Thyroid gland (tissue), 4 donors: ENCODE data around the gene CACNG4.

Source experiments
- CTCF ChIP-seq, 6 experiments: fragments of 200-600 bp in 3 of 6; fragments of 450-650 bp in 3 of 6; sonication (generic) in 3 of 6; IDR thresholded peaks; one replicate each; pipeline ENCODE4 v1.5.1; 2016 to 2019; ENCODE audit warnings: antibody characterized with exemption in 6 of 6, mild to moderate bottlenecking in 2 of 6, inconsistent platforms in 1 of 6, moderate library complexity in 1 of 6
- POLR2A ChIP-seq, 2 donors: fragments of 450-650 bp; IDR thresholded peaks; one replicate each; pipeline ENCODE4 v1.6.1; 2017; ENCODE audit warnings: antibody characterized with exemption in 2 of 2, mild to moderate bottlenecking in 2 of 2, moderate library complexity in 1 of 2

- TF ChIP-seq CTCF (IDR thresholded peaks at IDR 0.05) (no peak), POLR2A (IDR thresholded peaks at IDR 0.05) (no peak)
Measured at GRCh38 chr17:66923886-66924285, 40.6 kb upstream of the CACNG4 start.
